Chondrocyte (in vitro differentiated cells): Measurements from ENCODE around the gene MX2. TPM values are rescaled to one million over a fixed set of nuclear protein-coding genes. Genes with fewer than 3 reads are reported as not detected.

ENCODE experiments used
- DNase-seq: peaks from one replicate; pipeline ENCODE4 v3.0.0; 2021; ENCODE audit warnings: mixed read lengths, low spot score
- H3K27ac Mint-ChIP-seq: one replicate; pipeline ENCODE4 v1.8.0; 2021; ENCODE audit warnings: mild to moderate bottlenecking, moderate library complexity, mixed read lengths; ENCODE audit not compliant: unreplicated experiment
- H3K27me3 Mint-ChIP-seq: 2 replicates; pipeline ENCODE4 v1.8.0; 2021; ENCODE audit warnings: low read depth, mixed read lengths
- H3K36me3 Mint-ChIP-seq: 2 replicates; pipeline ENCODE4 v1.8.0; 2021; ENCODE audit warnings: low read depth, mixed read lengths
- H3K4me1 Mint-ChIP-seq: 2 replicates; pipeline ENCODE4 v1.8.0; 2021; ENCODE audit warnings: low read depth, mild to moderate bottlenecking, mixed read lengths
- H3K4me3 Mint-ChIP-seq: one replicate; pipeline ENCODE4 v1.8.0; 2021; ENCODE audit warnings: mild to moderate bottlenecking, moderate library complexity, mixed read lengths; ENCODE audit not compliant: unreplicated experiment
- H3K9me3 Mint-ChIP-seq: 2 replicates; pipeline ENCODE4 v1.8.0; 2021; ENCODE audit warnings: low read depth, mixed read lengths
- CTCF ChIP-seq: fragments of 200-600 bp; sonication (generic); IDR thresholded peaks from 2 replicates; pipeline ENCODE4 v1.5.0; 2021; ENCODE audit warnings: antibody characterized with exemption, mild to moderate bottlenecking, moderate library complexity
- total RNA-seq: library from RNA; stranded (reverse); gene quantifications from 3 replicates; pipeline ENCODE4 v1.2.1, GENCODE V29; 2021

Gene MX2
- total RNA-seq, 1 donor from 2014 or later: not detected

GRCh38 chr21:41363370-41364270 lies 1.8 kb downstream of the MX2 start:
- no peaks in the 10 kb centered on the region for H3K9me3 Mint-ChIP-seq
- no peak overlapping the region for H3K4me3 Mint-ChIP-seq
- H3K36me3 Mint-ChIP-seq: no peaks in the 10 kb centered on the region
- TF ChIP-seq CTCF: no peak
- no peak overlapping the region for H3K27ac Mint-ChIP-seq
- no peaks in the 10 kb centered on the region for H3K4me1 Mint-ChIP-seq
- H3K27me3 Mint-ChIP-seq: peaks cover 12% of the 10 kb centered on the region
- DNase-seq: no peak

GRCh38 chr21:41364308-41364707 lies 2.5 kb downstream of the MX2 start:
- Mint-ChIP-seq H3K36me3 (no peaks in the 10 kb centered on the region), H3K27ac (no peak overlapping the region), H3K9me3 (no peaks in the 10 kb centered on the region), H3K27me3 (peaks cover 12% of the 10 kb centered on the region), H3K4me1 (peaks cover 4% of the 10 kb centered on the region), H3K4me3 (no peak overlapping the region)
- no peak for TF ChIP-seq CTCF
- DNase-seq: peak; percentile 71

- no peaks in the 10 kb centered on the region for H3K9me3 Mint-ChIP-seq
- no peak for TF ChIP-seq CTCF
- peaks cover 12% of the 10 kb centered on the region for H3K27me3 Mint-ChIP-seq
- no peak overlapping the region for H3K27ac Mint-ChIP-seq
- peaks cover 5% of the 10 kb centered on the region for H3K4me1 Mint-ChIP-seq
- H3K4me3 Mint-ChIP-seq: no peak overlapping the region
- no peak for DNase-seq
- H3K36me3 Mint-ChIP-seq: no peaks in the 10 kb centered on the region
Measured at GRCh38 chr21:41365377-41366107, 3.7 kb downstream of the MX2 start.

GRCh38 chr21:41366522-41367151 lies 4.8 kb downstream of the MX2 start:
- Mint-ChIP-seq H3K27ac (no peak overlapping the region), H3K9me3 (no peaks in the 10 kb centered on the region), H3K27me3 (peaks cover 14% of the 10 kb centered on the region), H3K4me3 (no peak overlapping the region), H3K36me3 (no peaks in the 10 kb centered on the region), H3K4me1 (peaks cover 5% of the 10 kb centered on the region)
- no peak for TF ChIP-seq CTCF
- no peak for DNase-seq

- H3K27ac Mint-ChIP-seq: no peak overlapping the region
- DNase-seq: no peak
- TF ChIP-seq CTCF: no peak
- H3K27me3 Mint-ChIP-seq: peaks cover 14% of the 10 kb centered on the region
- no peak overlapping the region for H3K4me3 Mint-ChIP-seq
- no peaks in the 10 kb centered on the region for H3K36me3 Mint-ChIP-seq
- no peaks in the 10 kb centered on the region for H3K9me3 Mint-ChIP-seq
- peaks cover 5% of the 10 kb centered on the region for H3K4me1 Mint-ChIP-seq
Measured at GRCh38 chr21:41367301-41367944, 5.6 kb downstream of the MX2 start.
